GM12874 (cell line): ENCODE results near the gene SMYD4.

ENCODE experiments used
- TF ChIP-seq, protein P1 (sequence below): IDR thresholded peaks from 2 replicates; pipeline ENCODE4 v1.5.1; 2011; ENCODE audit warnings: low read depth, mild to moderate bottlenecking, control low read depth, low read length, moderate library complexity; ENCODE audit not compliant: insufficient read depth

Gene SMYD4

DNA sequence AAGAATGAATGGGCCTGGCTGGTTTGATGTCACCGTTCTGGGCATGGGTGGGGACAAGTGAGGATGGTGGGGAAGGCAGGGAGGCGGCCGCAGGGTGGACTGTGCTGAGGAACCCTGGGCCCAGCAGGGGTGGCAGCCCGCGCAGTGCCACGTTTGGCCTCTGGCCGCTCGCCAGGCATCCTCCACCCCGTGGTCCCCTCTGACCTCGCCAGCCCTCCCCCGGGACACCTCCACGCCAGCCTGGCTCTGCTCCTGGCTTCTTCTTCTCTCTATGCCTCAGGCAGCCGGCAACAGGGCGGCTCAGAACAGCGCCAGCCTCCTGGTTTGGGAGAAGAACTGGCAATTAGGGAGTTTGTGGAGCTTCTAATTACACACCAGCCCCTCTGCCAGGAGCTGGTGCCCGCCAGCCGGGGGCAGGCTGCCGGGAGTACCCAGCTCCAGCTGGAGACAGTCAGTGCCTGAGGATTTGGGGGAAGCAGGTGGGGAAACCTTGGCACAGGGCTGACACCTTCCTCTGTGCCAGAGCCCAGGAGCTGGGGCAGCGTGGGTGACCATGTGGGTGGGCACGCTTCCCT, 74.4 kb downstream of the SMYD4 start:
- TF ChIP-seq, protein P1, sequence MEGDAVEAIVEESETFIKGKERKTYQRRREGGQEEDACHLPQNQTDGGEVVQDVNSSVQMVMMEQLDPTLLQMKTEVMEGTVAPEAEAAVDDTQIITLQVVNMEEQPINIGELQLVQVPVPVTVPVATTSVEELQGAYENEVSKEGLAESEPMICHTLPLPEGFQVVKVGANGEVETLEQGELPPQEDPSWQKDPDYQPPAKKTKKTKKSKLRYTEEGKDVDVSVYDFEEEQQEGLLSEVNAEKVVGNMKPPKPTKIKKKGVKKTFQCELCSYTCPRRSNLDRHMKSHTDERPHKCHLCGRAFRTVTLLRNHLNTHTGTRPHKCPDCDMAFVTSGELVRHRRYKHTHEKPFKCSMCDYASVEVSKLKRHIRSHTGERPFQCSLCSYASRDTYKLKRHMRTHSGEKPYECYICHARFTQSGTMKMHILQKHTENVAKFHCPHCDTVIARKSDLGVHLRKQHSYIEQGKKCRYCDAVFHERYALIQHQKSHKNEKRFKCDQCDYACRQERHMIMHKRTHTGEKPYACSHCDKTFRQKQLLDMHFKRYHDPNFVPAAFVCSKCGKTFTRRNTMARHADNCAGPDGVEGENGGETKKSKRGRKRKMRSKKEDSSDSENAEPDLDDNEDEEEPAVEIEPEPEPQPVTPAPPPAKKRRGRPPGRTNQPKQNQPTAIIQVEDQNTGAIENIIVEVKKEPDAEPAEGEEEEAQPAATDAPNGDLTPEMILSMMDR: no peak

DNA sequence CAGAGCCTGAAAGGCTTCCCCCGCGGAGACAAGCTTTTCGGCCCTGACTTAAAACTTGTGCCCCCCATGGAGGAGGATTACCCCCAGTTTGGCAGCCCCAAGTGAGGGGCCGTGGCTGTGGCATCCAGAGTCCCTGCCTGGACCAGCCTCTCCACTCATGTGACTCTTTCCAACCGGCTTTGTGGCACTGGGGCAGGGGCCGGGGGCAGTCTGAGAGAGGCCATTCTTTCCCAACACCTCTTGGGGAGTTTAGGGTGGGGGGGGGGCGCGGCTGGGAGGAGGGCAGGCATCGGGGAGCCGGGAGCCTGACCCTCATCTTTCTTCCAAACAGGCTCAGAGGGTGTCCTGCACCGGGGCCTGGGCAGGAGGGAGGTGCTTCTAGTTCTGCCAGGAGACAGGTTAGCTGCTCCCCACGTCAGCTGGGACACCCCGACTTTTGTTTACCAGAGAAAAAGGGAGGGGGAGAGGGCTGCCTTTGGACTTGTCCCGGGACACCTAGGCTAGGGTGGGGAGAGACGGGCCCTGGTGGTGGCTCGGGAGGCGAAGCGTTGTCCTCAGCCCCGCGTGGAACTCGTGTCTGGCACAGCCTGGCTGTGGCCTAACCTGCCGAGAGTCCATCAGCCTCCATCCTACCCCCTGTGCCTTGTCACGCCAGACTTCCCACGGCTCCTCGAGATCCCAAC, 75.1 kb downstream of the SMYD4 start:
- TF ChIP-seq, protein P1: no peak

DNA sequence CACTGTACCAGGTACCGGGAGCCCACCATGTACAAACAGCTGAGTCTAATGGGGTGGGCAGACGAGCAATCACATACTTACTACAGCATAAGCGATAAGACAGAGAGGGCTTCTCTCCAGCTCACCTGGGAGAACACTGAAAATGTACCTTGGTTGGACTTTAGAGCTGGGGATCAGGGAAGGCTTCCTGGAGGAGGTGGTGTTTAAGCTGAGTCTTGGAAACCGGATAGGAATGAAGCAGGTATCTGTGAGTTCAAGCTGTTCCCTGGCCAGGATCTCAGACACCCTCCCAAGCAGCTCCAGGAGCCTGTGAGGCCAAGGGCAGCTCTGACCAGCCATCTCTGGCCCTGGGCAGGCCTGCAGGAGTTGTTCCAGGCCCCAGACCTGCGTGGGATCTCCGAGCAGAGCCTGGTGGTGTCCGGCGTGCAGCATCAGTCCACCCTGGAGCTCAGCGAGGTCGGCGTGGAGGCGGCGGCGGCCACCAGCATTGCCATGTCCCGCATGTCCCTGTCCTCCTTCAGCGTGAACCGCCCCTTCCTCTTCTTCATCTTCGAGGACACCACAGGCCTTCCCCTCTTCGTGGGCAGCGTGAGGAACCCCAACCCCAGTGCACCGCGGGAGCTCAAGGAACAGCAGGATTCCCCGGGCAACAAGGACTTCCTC, 75.8 kb downstream of the SMYD4 start:
- TF ChIP-seq, protein P1: no peak

DNA sequence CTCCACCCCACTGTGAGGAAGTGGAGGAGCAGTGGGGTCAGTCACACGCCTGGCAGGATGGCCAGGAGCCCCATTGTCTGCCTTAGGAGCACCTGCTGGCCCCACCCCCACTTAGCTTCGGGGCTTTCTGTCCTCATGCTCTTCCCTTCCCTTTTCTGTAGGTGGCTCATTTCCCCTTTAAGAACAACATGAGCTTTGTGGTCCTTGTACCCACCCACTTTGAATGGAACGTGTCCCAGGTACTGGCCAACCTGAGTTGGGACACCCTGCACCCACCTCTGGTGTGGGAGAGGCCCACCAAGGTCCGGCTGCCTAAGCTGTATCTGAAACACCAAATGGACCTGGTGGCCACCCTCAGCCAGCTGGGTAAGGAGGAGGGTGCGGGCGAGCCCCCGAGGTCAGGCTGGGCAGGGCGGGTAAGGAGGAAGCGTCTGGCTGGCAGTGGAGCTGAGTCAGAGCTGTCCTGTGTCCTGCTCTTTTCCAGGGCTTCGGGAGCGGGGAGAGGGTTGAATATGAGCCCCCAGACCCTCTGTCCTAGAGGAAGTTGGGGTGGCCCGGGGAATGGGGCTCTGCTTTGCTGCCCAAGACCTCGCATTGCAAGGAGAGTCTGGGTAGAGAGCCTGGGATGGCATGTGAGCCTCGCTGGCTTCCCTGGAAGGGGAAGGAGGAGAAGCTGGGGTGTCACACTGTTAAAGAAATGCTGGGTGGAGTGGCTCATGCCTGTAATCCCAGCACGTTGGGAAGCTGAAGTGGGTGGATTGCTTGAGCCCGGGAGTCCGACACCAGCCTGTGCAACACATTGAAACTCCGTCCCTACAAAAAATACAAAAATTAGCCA, 77.1 kb downstream of the SMYD4 start:
- TF ChIP-seq, protein P1: no peak

DNA sequence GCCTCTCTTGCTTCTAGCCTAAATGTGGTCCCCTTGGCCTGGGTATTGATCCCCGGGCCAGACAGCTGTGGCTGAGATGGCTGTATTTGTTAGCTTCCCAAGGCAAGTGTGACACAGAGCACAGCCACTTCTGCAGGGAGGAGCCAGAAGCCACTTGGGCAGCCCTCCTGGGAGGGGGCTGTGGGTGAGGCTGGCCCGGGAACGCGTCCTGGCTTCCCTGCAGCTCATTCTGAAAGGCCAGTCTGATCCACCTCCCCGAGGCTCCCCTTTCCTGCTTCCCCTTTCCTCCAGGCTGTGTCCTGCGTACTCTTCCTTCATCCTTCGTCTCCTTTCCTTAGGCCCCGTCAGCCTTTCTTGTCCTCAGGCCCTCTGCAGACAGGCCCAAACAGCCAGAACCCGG, 79.1 kb downstream of the SMYD4 start:
- TF ChIP-seq, protein P1: no peak

DNA sequence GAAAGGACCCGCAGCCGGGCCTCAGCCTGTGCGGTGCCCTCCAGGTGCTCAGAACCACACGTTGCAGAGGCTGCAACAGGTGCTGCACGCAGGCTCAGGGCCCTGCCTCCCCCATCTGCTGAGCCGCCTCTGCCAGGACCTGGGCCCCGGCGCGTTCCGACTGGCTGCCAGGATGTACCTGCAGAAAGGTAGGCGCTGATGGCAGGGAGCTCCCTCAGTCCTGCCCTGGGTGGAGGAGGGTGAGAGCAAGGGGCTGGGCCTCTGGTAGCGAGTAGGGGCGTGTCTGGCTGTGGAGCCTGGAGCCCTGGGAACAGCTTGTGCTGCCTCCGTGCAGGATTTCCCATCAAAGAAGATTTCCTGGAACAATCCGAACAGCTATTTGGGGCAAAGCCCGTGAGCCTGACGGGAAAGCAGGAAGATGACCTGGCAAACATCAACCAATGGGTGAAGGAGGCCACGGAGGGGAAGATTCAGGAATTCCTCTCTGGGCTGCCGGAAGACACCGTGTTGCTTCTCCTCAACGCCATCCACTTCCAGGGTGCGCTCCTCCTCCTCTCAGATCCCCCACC, 82.6 kb downstream of the SMYD4 start:
- TF ChIP-seq, protein P1: no peak

DNA sequence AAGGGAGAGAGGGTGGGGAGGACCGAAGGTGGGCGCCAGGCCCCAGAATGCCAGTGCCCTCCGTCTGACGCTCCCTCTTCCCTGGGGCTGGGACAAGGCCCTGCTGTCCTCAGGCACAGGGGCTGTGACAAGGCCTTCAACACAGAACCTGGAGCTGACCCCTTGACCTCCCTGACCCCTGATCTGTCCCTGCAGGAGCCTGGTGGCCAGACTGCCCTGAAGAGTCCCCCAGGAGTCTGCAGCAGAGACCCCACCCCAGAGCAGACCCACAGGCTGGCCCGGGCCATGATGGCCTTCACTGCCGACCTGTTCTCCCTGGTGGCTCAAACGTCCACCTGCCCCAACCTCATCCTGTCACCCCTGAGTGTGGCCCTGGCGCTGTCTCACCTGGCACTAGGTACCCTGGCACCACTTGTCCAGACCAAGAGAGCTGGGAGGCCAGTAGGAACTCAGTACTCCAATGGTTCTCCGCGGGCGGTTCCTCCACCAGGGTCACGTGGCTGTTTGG, 84.1 kb downstream of the SMYD4 start:
- TF ChIP-seq, protein P1: no peak
